PC-3 (cell line): ENCODE data around the gene ELF4. TPM values are rescaled to one million over a fixed set of nuclear protein-coding genes. Genes with fewer than 3 reads are reported as not detected.

Experiments used
- ATAC-seq: fragments of 200-7000 bp; cut with Tn5 transposase; 2 replicates; pipeline ENCODE4 v1.9.1; 2020; ENCODE audit warnings: mild to moderate bottlenecking, moderate library complexity
- BruUV-seq: library from RNA; stranded (reverse); fragments of 400-500 nt; replicated peaks from 2 replicates; lab custom pipeline; 2021; lab: Mats Ljungman, UMichigan
- CTCF ChIA-PET: fragments of 300-600 bp; sonication (Branson Sonifier 250); formaldehyde crosslinking; loops from one replicate; lab custom pipeline; 2022; ENCODE audit warnings: antibody characterized with exemption; lab: Charles Lee
- POLR2A ChIA-PET: fragments of 300-600 bp; sonication (Branson Sonifier 250); formaldehyde crosslinking; loops from one replicate; lab custom pipeline; 2022; ENCODE audit warnings: antibody characterized with exemption; ENCODE audit not compliant: unreplicated experiment; lab: Charles Lee
- DNase-seq: peaks from one replicate; pipeline ENCODE4 v3.0.0-alpha.2; 2015
- H2AFZ ChIP-seq: fragments of 300-600 bp; sonication (generic); 2 replicates; pipeline ENCODE4 v1.6.0; 2016; ENCODE audit warnings: antibody characterized with exemption, low read length
- H3F3A ChIP-seq: fragments of 300-600 bp; sonication (generic); one replicate; pipeline ENCODE4 v1.6.0; 2017; ENCODE audit warnings: antibody characterized with exemption, low read length, control low read depth, mild to moderate bottlenecking; ENCODE audit not compliant: unreplicated experiment
- H3K27ac ChIP-seq: fragments of 300-600 bp; sonication (generic); 2 replicates; pipeline ENCODE4 v1.5.1; 2016; ENCODE audit warnings: mild to moderate bottlenecking, low read length
- H3K27me3 ChIP-seq: fragments of 300-600 bp; sonication (generic); 2 replicates; pipeline ENCODE4 v1.6.1; 2016; ENCODE audit warnings: low read length, mixed read lengths
- H3K36me3 ChIP-seq: fragments of 300-600 bp; sonication (generic); 2 replicates; pipeline ENCODE4 v1.6.1; 2016; ENCODE audit warnings: low read depth, mixed run types, low read length, mixed read lengths
- H3K4me1 ChIP-seq: fragments of 300-600 bp; sonication (generic); 2 replicates; pipeline ENCODE4 v1.5.1; 2016; ENCODE audit warnings: low read length; ENCODE audit not compliant: insufficient read depth
- H3K4me2 ChIP-seq: fragments of 300-600 bp; sonication (generic); 2 replicates; pipeline ENCODE4 v1.6.0; 2016; ENCODE audit warnings: low read length
- H3K4me3 ChIP-seq: fragments of 300-600 bp; sonication (generic); 2 replicates; pipeline ENCODE4 v1.5.1; 2016; ENCODE audit warnings: mild to moderate bottlenecking, low read length, mixed read lengths
- H3K79me2 ChIP-seq: fragments of 300-600 bp; sonication (generic); 2 replicates; pipeline ENCODE4 v1.6.1; 2017; ENCODE audit warnings: low read length, mixed read lengths
- H3K9ac ChIP-seq: fragments of 300-600 bp; sonication (generic); 2 replicates; pipeline ENCODE4 v1.6.0; 2016; ENCODE audit warnings: mild to moderate bottlenecking, low read length
- H3K9me2 ChIP-seq: fragments of 300-600 bp; sonication (generic); replicated peaks from 2 replicates; pipeline ENCODE4 v1.6.1; 2016; ENCODE audit warnings: mixed run types, low read length, mixed read lengths
- H3K9me3 ChIP-seq: fragments of 300-600 bp; sonication (generic); 2 replicates; pipeline ENCODE4 v1.6.1; 2016; ENCODE audit warnings: low read length, mixed read lengths
- H4K20me1 ChIP-seq: fragments of 300-600 bp; sonication (generic); 2 replicates; pipeline ENCODE4 v1.6.1; 2016; ENCODE audit warnings: low read length, mixed read lengths
- EZH2 ChIP-seq: fragments of 300-600 bp; sonication (generic); IDR thresholded peaks from one replicate; pipeline ENCODE4 v1.6.1; 2017; ENCODE audit warnings: antibody characterized with exemption, mild to moderate bottlenecking, low read length; ENCODE audit not compliant: unreplicated experiment
- EZH2phosphoT487 ChIP-seq: fragments of 300-600 bp; sonication (generic); IDR thresholded peaks from 2 replicates; pipeline ENCODE4 v1.6.1; 2018; ENCODE audit warnings: mild to moderate bottlenecking, antibody characterized with exemption, low read length, borderline replicate concordance
- intact Hi-C: fragments of 100-400 bp; cut with micrococcal nuclease; formaldehyde crosslinking; loops from 2 replicates; pipeline ENCODE4 v1.9.0; 2023
- total RNA-seq: library from RNA; depleted of rRNA; stranded (reverse); fragments of >200 nt; gene quantifications from 2 replicates; pipeline ENCODE4 v1.2.3, GENCODE V29; 2014
- TF ChIP-seq, protein P1 (sequence below): fragments of 300-600 bp; sonication (generic); conservative IDR thresholded peaks from 2 replicates; pipeline ENCODE4 v1.5.1; 2017; ENCODE audit warnings: antibody characterized with exemption, low read depth, mild to moderate bottlenecking, low read length

Gene ELF4
- total RNA-seq, 1 experiment from 2014 or later: 23.4 TPM

DNA sequence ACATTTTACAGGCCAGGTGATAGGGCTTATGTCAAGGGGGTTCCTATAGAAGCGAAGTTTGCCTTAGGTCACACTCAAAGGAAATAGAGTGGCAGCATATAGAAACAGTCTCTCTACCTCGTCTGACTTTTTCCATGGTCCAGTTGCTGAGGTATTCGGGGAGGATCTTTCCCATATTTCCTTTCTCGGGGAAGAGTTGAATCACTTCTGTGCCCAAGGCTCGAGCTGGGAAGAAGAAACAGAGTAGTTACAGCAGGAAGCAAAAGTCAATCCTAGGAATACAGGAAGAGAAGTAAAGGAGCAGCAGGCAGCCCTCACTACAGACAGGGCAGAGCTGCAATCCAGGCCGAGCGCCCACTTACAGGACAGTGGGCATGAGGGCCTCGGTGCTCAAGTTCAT is 26.7 kb upstream of the ELF4 start:
- CTCF ChIA-PET: no interaction called here
- ATAC-seq (no peak), DNase-seq (no peak)
- POLR2A ChIA-PET: no interaction called here
- no peaks in the 10 kb centered on the region for H3K9me2 ChIP-seq
- no peaks in the 10 kb centered on the region for H3F3A ChIP-seq
- no peak overlapping the region for H3K4me2 ChIP-seq
- no peaks in the 10 kb centered on the region for H3K79me2 ChIP-seq
- peaks cover 22% of the 10 kb centered on the region for H3K36me3 ChIP-seq
- H2AFZ ChIP-seq: no peak overlapping the region
- no peaks in the 10 kb centered on the region for H3K4me1 ChIP-seq
- BruUV-seq: no TSS peak
- H3K27ac ChIP-seq: no peak overlapping the region
- TF ChIP-seq EZH2phosphoT487: no peak
- TF ChIP-seq, protein P1, sequence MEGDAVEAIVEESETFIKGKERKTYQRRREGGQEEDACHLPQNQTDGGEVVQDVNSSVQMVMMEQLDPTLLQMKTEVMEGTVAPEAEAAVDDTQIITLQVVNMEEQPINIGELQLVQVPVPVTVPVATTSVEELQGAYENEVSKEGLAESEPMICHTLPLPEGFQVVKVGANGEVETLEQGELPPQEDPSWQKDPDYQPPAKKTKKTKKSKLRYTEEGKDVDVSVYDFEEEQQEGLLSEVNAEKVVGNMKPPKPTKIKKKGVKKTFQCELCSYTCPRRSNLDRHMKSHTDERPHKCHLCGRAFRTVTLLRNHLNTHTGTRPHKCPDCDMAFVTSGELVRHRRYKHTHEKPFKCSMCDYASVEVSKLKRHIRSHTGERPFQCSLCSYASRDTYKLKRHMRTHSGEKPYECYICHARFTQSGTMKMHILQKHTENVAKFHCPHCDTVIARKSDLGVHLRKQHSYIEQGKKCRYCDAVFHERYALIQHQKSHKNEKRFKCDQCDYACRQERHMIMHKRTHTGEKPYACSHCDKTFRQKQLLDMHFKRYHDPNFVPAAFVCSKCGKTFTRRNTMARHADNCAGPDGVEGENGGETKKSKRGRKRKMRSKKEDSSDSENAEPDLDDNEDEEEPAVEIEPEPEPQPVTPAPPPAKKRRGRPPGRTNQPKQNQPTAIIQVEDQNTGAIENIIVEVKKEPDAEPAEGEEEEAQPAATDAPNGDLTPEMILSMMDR: no peak
- no peak for TF ChIP-seq EZH2
- H3K4me3 ChIP-seq: no peak overlapping the region
- no peaks in the 10 kb centered on the region for H3K9me3 ChIP-seq
- intact Hi-C loops: no loop called here
- no peak overlapping the region for H3K9ac ChIP-seq
- H4K20me1 ChIP-seq: no peaks in the 10 kb centered on the region
- H3K27me3 ChIP-seq: no peaks in the 10 kb centered on the region

DNA sequence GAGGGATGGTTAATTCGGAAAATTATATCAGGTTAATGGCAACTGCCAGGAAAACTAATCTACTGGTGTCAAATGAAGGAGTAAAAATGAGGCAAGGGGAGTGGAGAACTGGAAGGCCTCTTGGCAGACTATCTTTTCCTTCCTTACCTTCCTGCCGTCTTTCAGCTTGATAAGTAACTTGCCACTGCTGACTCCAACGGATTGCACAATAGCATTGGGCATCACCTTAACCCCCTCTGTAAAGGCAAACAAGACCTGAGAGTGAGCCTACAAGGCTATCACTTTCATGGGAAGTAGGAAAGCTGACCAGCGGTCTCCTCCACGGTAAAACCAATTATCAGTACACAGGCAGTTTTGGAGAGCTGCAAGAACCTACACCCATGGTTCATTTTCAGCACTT is 26.2 kb upstream of the ELF4 start:
- H3K79me2 ChIP-seq: no peaks in the 10 kb centered on the region
- H3K27ac ChIP-seq: no peak overlapping the region
- no peaks in the 10 kb centered on the region for H3K9me3 ChIP-seq
- H3K9ac ChIP-seq: no peak overlapping the region
- no peaks in the 10 kb centered on the region for H3F3A ChIP-seq
- no peak overlapping the region for H2AFZ ChIP-seq
- no peaks in the 10 kb centered on the region for H3K9me2 ChIP-seq
- H3K4me2 ChIP-seq: no peak overlapping the region
- no peak for ATAC-seq
- H3K27me3 ChIP-seq: no peaks in the 10 kb centered on the region
- CTCF ChIA-PET: no interaction called here
- DNase-seq: no peak
- intact Hi-C loops: no loop called here
- POLR2A ChIA-PET: no interaction called here
- no TSS peak for BruUV-seq
- no peaks in the 10 kb centered on the region for H4K20me1 ChIP-seq
- H3K4me1 ChIP-seq: no peaks in the 10 kb centered on the region
- H3K36me3 ChIP-seq: peaks cover 20% of the 10 kb centered on the region; the same call in 1 of the 2 replicates
- H3K4me3 ChIP-seq: no peak overlapping the region
- TF ChIP-seq EZH2phosphoT487: no peak
- TF ChIP-seq, protein P1: no peak
- no peak for TF ChIP-seq EZH2

DNA sequence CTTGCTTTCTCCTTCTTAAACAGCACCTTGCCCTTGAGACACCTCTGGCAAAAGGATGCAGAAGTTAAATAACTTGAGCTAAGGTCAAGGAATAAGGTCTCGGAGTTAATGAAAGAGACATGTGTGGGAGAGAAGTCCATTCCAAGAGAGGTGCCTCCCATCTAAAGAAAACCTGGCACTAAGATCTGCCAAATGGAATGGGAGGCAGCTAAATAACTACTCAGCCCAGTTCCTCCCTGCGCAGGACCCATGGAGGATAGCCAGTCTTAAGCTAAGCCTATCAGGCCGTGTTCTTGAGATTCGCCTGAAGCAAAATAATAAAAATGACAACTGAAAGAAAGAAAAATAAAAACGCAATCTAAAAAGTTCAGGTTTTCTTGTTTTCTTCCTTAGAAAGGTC is 20.7 kb upstream of the ELF4 start:
- DNase-seq: no peak
- Histone ChIP-seq H3K4me1 (no peaks in the 10 kb centered on the region), H3K36me3 (peaks cover 11% of the 10 kb centered on the region; the same call in 1 of the 2 replicates), H3K27ac (no peak overlapping the region), H3K9me3 (no peaks in the 10 kb centered on the region), H3K79me2 (no peaks in the 10 kb centered on the region), H4K20me1 (no peaks in the 10 kb centered on the region), H2AFZ (no peak overlapping the region), H3K27me3 (no peaks in the 10 kb centered on the region), H3K9me2 (no peaks in the 10 kb centered on the region), H3K9ac (no peak overlapping the region), H3K4me3 (no peak overlapping the region), H3F3A (no peaks in the 10 kb centered on the region), H3K4me2 (no peak overlapping the region)
- intact Hi-C loops: no loop called here
- CTCF ChIA-PET: no interaction called here
- BruUV-seq: no TSS peak
- POLR2A ChIA-PET: no interaction called here
- no peak for ATAC-seq
- TF ChIP-seq EZH2 (no peak), EZH2phosphoT487 (no peak)
- TF ChIP-seq, protein P1: no peak
